ENCODE measurements around the gene DNAAF1. TPM values are rescaled to one million over a fixed set of nuclear protein-coding genes. Genes with fewer than 3 reads are reported as not detected.
"Not testable (repeated sequence)": the region's sequence is repeated elsewhere in the genome, so short reads cannot be mapped to it uniquely, and the experiment has no call there.

The DNAAF1 gene
- total RNA-seq, 2 experiments from 2014 or later = not detected

DNA sequence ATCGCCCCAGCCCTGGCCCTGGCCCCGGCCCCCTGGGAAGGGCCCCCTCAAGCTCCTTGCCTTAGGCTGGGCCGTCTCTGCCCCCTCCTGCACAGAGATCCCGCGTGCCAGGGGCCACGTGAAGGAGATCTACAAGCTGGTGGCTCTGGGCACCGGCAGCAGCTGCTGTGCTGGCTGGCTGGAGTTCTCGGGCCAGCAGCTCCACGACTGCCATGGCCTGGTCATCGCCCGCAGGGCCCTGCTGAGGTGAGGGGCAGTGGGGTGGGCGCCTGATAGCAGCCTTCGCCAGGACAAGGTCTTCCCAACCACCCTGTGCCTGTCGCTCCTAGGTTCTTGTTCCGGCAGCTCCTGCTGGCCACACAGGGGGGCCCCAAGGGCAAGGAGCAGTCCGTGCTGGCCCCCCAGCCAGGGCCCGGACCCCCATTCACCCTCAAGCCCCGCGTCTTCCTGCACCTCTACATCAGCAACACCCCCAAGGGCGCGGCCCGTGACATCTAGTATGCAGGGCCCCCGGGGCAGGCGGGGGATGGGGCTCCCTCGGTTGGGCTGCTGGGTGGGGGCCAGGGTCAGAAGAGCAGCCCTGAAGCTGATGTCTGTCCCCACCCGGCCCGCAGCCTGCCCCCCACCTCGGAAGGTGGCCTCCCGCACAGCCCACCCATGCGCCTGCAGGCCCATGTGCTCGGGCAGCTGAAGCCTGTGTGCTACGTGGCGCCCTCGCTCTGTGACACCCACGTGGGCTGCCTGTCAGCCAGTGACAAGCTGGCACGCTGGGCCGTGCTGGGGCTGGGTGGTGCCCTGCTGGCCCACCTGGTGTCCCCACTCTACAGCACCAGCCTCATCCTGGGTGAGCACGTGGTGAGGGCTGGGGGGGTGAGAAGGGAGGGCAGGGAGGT, 50.3 kb downstream of the DNAAF1 start:
- CTCF ChIA-PET = interaction anchor here (0.6 to 2.0 kb wide), 3 partner anchors 8 to 264 kb away, joined by 3 to 7 read pairs (median 3); partner anchors contain the start of gene TAF1C
- no peak overlapping the region for H3K4me3 Mint-ChIP-seq
- intact Hi-C loops (cut with micrococcal nuclease) = loop anchor here (2.0 kb wide), 1 partner anchor 311 kb away; no protein-coding TSS in a partner anchor
- DNase-seq = no peak
- H3K9me3 Mint-ChIP-seq = no peaks in the 10 kb centered on the region
- H3K27me3 Mint-ChIP-seq (ENCODE audit: low read depth) = no peaks in the 10 kb centered on the region
- no peaks in the 10 kb centered on the region for H3K36me3 Mint-ChIP-seq (ENCODE audit: low read depth)
- H3K4me1 Mint-ChIP-seq (ENCODE audit: low read depth) = peaks cover 17% of the 10 kb centered on the region
- H3K27ac Mint-ChIP-seq = no peak overlapping the region

DNA sequence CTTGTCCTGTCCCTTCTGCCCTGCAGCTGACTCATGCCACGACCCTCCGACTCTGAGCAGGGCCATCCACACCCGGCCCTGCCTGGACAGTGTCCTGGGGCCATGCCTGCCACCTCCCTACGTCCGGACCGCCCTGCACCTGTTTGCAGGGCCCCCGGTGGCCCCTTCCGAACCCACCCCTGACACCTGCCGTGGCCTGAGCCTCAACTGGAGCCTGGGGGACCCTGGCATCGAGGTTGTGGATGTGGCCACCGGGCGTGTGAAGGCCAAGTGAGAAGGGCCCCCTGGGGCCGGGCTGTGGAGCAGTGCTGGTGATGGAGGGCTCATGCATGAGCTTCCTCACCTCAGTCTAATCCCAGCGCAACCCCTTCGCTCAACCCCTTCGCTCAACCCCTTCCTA, 51.0 kb downstream of the DNAAF1 start:
- CTCF ChIA-PET = interaction anchor here (2.0 kb wide), 1 partner anchor 9 kb away, joined by 7 read pairs; the partner anchor contains the start of gene TAF1C

GRCh38 chr16:84196727-84197394, 51.8 kb downstream of the DNAAF1 start:
- Mint-ChIP-seq H3K27me3 (ENCODE audit: low read depth) (no peaks in the 10 kb centered on the region), H3K4me3 (no peak overlapping the region), H3K4me1 (ENCODE audit: low read depth) (peaks cover 17% of the 10 kb centered on the region), H3K36me3 (ENCODE audit: low read depth) (no peaks in the 10 kb centered on the region), H3K9me3 (no peaks in the 10 kb centered on the region), H3K27ac (no peak overlapping the region)
- no peak for DNase-seq
- CTCF ChIA-PET = interaction anchor here (2.0 kb wide), 1 partner anchor 10 kb away, joined by 7 read pairs; the partner anchor contains the start of gene TAF1C
- intact Hi-C loops (cut with micrococcal nuclease) = no loop called here

More for the DNA sequence above, 51.0 kb downstream of the DNAAF1 start:
- Mint-ChIP-seq H3K36me3 (ENCODE audit: low read depth) (no peaks in the 10 kb centered on the region), H3K27ac (no peak overlapping the region), H3K4me3 (no peak overlapping the region), H3K4me1 (ENCODE audit: low read depth) (peaks cover 17% of the 10 kb centered on the region), H3K27me3 (ENCODE audit: low read depth) (no peaks in the 10 kb centered on the region), H3K9me3 (no peaks in the 10 kb centered on the region)
- intact Hi-C loops (cut with micrococcal nuclease) = no loop called here
- DNase-seq = no peak

- H3K9me3 Mint-ChIP-seq = no peaks in the 10 kb centered on the region
- H3K4me1 Mint-ChIP-seq (ENCODE audit: low read depth) = peaks cover 17% of the 10 kb centered on the region
- no peak overlapping the region for H3K27ac Mint-ChIP-seq
- no peak for DNase-seq
- intact Hi-C loops (cut with micrococcal nuclease) = no loop called here
- H3K27me3 Mint-ChIP-seq (ENCODE audit: low read depth) = no peaks in the 10 kb centered on the region
- CTCF ChIA-PET = no interaction called here
- H3K4me3 Mint-ChIP-seq = no peak overlapping the region
- H3K36me3 Mint-ChIP-seq (ENCODE audit: low read depth) = no peaks in the 10 kb centered on the region
These were observed 52.5 kb downstream of the DNAAF1 start for GRCh38 chr16:84197466-84198128.

DNA sequence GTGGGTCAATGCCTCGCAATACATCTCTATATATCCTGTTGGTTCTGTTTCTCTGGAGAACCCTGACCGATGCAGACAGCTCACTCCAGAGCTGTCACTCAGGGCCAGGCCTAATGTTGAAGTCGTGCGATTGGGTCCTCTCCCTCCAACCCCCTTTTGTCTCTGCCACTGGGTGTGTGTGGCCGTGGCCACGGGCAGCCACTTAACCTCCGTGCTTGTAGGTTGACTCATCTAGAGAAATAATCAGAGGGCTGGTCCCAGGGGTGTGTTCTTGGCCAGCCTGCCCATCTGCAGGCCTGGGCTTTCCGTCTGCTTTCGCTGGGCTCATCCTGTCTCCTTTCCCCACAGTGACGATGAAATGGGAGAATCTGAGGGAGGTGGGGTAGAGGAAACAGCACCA, 53.3 kb downstream of the DNAAF1 start:
- no peaks in the 10 kb centered on the region for H3K36me3 Mint-ChIP-seq (ENCODE audit: low read depth)
- no peak overlapping the region for H3K27ac Mint-ChIP-seq
- no peak overlapping the region for H3K4me3 Mint-ChIP-seq
- intact Hi-C loops (cut with micrococcal nuclease) = no loop called here
- H3K9me3 Mint-ChIP-seq = no peaks in the 10 kb centered on the region
- H3K27me3 Mint-ChIP-seq (ENCODE audit: low read depth) = no peaks in the 10 kb centered on the region
- DNase-seq = no peak
- H3K4me1 Mint-ChIP-seq (ENCODE audit: low read depth) = peaks cover 13% of the 10 kb centered on the region
- CTCF ChIA-PET = no interaction called here

DNA sequence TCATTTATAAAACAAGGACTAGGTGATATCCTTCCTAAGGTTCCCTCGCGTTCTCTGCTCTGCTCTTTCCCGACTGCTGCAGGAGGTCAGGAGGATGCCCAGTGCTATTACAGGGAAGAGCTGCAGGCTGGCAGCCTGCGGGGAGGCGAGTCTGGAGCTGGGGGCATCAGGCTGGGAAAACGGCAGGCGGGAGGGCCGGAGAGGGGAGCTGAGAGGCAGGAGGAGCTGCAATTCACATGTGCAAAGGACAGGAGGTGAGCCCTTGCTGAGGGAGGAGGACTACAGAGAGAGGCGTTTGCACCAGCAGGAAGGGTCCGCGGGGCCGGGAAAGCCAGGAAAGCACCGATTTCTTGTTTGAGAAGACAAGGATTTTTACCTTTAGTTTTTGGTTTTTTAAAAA, 54.0 kb downstream of the DNAAF1 start:
- DNase-seq = no peak
- Mint-ChIP-seq H3K4me3 (no peak overlapping the region), H3K27me3 (ENCODE audit: low read depth) (no peaks in the 10 kb centered on the region), H3K4me1 (ENCODE audit: low read depth) (peaks cover 6% of the 10 kb centered on the region), H3K9me3 (no peaks in the 10 kb centered on the region), H3K36me3 (ENCODE audit: low read depth) (no peaks in the 10 kb centered on the region), H3K27ac (no peak overlapping the region)
- intact Hi-C loops (cut with micrococcal nuclease) = no loop called here
- CTCF ChIA-PET = no interaction called here

GRCh38 chr16:84199861-84200260, 54.8 kb downstream of the DNAAF1 start:
- intact Hi-C loops (cut with micrococcal nuclease) = no loop called here
- Mint-ChIP-seq H3K27me3 (ENCODE audit: low read depth) (no peaks in the 10 kb centered on the region), H3K4me3 (no peak overlapping the region), H3K36me3 (ENCODE audit: low read depth) (no peaks in the 10 kb centered on the region), H3K9me3 (no peaks in the 10 kb centered on the region), H3K27ac (no peak overlapping the region), H3K4me1 (ENCODE audit: low read depth) (no peaks in the 10 kb centered on the region)
- no peak for DNase-seq
- CTCF ChIA-PET = no interaction called here

DNA sequence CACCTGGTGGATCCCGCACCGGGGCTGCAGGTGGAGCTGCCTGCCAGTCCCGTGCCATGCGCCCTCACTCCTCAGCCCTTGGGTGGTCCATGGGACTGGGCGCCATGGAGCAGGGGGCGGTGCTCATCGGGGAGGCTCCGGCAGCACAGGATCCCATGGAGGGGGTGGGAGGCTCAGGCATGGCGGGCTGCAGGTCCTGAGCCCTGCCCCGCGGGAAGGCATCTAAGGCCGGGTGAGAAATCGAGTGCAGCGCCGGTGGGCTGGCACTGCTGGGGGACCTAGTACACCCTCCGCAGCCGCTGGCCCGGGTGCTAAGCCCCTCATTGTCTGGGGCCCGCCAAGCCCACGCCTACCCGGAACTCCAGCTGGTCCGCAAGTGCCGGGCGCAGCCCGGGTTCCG, 59.4 kb downstream of the DNAAF1 start:
- H3K4me3 Mint-ChIP-seq; H3K9me3 Mint-ChIP-seq; H3K4me1 Mint-ChIP-seq (ENCODE audit: low read depth); H3K36me3 Mint-ChIP-seq (ENCODE audit: low read depth); H3K27ac Mint-ChIP-seq; intact Hi-C loops (cut with micrococcal nuclease); DNase-seq; H3K27me3 Mint-ChIP-seq (ENCODE audit: low read depth): not testable (repeated sequence)
- CTCF ChIA-PET = interaction anchor here (1.0 kb wide), 2 partner anchors 18 to 29 kb away, joined by 3 to 4 read pairs; partner anchors contain the start of gene TAF1C

GRCh38 chr16:84205123-84205522, 60.0 kb downstream of the DNAAF1 start:
- H3K4me3 Mint-ChIP-seq; H3K4me1 Mint-ChIP-seq (ENCODE audit: low read depth); DNase-seq; H3K36me3 Mint-ChIP-seq (ENCODE audit: low read depth); intact Hi-C loops (cut with micrococcal nuclease); H3K27me3 Mint-ChIP-seq (ENCODE audit: low read depth); H3K27ac Mint-ChIP-seq; H3K9me3 Mint-ChIP-seq: not testable (repeated sequence)
- CTCF ChIA-PET = interaction anchor here (0.6 kb wide), 1 partner anchor 75 kb away, joined by 3 read pairs; no protein-coding TSS in a partner anchor

- CTCF ChIA-PET = no interaction called here
- Mint-ChIP-seq H3K9me3 (no peaks in the 10 kb centered on the region), H3K36me3 (ENCODE audit: low read depth) (no peaks in the 10 kb centered on the region), H3K27me3 (ENCODE audit: low read depth) (no peaks in the 10 kb centered on the region), H3K4me1 (ENCODE audit: low read depth) (no peaks in the 10 kb centered on the region), H3K27ac (no peak overlapping the region), H3K4me3 (no peak overlapping the region)
- intact Hi-C loops (cut with micrococcal nuclease) = no loop called here
- DNase-seq = no peak
These were observed 61.0 kb downstream of the DNAAF1 start for GRCh38 chr16:84205976-84206691.

DNA sequence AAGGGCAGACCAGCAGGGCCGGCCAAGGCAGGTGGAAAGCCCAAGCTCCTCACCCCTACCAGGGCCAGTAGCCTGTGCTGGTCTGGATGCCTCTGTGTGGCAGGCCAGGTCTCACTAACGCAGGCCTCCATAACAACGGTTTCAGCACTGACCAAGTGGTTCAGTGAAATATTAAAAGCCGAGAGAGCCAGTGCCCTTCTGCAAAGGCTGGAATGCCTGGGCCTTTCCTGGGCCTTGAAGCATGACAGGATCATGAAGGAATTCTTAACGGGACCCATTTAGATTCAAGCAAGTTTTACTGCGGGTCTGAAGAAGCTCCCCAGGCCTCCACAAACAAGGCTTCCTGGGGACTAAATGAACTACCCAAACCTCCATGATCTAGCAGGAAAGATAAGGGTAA, 62.1 kb downstream of the DNAAF1 start:
- Mint-ChIP-seq H3K36me3 (ENCODE audit: low read depth) (no peaks in the 10 kb centered on the region), H3K27ac (no peak overlapping the region), H3K4me1 (ENCODE audit: low read depth) (no peaks in the 10 kb centered on the region), H3K27me3 (ENCODE audit: low read depth) (no peaks in the 10 kb centered on the region), H3K4me3 (no peak overlapping the region), H3K9me3 (no peaks in the 10 kb centered on the region)
- DNase-seq = no peak
- intact Hi-C loops (cut with micrococcal nuclease) = no loop called here
- CTCF ChIA-PET = no interaction called here

GRCh38 chr16:84207879-84208278, 62.8 kb downstream of the DNAAF1 start:
- Mint-ChIP-seq H3K4me1 (ENCODE audit: low read depth) (no peaks in the 10 kb centered on the region), H3K27me3 (ENCODE audit: low read depth) (no peaks in the 10 kb centered on the region), H3K36me3 (ENCODE audit: low read depth) (no peaks in the 10 kb centered on the region), H3K9me3 (no peaks in the 10 kb centered on the region), H3K4me3 (no peak overlapping the region), H3K27ac (no peak overlapping the region)
- CTCF ChIA-PET = no interaction called here
- intact Hi-C loops (cut with micrococcal nuclease) = no loop called here
- no peak for DNase-seq

Measured in activated naive CD4-positive, alpha-beta T cell treated with anti-CD3 and anti-CD28 coated beads for 36 hours (primary cell).